Stimulated activated CD4-positive, alpha-beta T cell treated with anti-CD3 and anti-CD28 coated beads, Interleukin-15, amount 100 ng/mL, for 48 hours (primary cell): ENCODE measurements around the gene SEPTIN12.
A peak's percentile ranks its signal among the peaks of the same experiment; 100 is the strongest.
"Not testable (repeated sequence)": the region's sequence is repeated elsewhere in the genome, so short reads cannot be mapped to it uniquely, and the experiment has no call there.

Experiments
- DNase-seq, 2 donors: peaks; one replicate each; pipeline ENCODE4 v3.0.0-alpha.2; 2020; ENCODE audit warnings: low read depth in 2 of 2

SEPTIN12 gene

GRCh38 chr16:4784444-4784987 is 3.6 kb downstream of the SEPTIN12 start:
- not testable (repeated sequence) for DNase-seq

- DNase-seq = no peak
These were observed 4.2 kb downstream of the SEPTIN12 start for GRCh38 chr16:4783951-4784336.

GRCh38 chr16:4783251-4783950 is 4.7 kb downstream of the SEPTIN12 start:
- no peak for DNase-seq

- no peak for DNase-seq
These were observed 7.9 kb downstream of the SEPTIN12 start for GRCh38 chr16:4780235-4780634.

DNA sequence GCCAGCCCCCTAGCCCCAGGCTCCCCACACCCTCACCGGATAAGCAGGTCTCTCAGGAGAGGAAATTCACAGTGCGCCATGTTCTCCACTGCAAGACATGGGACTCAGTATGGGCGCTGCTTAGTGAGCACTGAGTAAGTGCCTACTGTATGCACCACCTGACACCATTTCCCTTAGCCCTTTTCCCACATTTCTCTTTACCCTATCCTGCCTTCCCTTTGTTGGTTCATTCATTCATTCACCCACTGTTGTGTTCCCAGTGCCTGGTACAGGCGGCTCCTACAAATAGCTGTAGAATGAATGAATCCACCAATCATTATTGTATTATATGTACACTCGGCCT is 10.1 kb downstream of the SEPTIN12 start:
- no peak for DNase-seq

DNA sequence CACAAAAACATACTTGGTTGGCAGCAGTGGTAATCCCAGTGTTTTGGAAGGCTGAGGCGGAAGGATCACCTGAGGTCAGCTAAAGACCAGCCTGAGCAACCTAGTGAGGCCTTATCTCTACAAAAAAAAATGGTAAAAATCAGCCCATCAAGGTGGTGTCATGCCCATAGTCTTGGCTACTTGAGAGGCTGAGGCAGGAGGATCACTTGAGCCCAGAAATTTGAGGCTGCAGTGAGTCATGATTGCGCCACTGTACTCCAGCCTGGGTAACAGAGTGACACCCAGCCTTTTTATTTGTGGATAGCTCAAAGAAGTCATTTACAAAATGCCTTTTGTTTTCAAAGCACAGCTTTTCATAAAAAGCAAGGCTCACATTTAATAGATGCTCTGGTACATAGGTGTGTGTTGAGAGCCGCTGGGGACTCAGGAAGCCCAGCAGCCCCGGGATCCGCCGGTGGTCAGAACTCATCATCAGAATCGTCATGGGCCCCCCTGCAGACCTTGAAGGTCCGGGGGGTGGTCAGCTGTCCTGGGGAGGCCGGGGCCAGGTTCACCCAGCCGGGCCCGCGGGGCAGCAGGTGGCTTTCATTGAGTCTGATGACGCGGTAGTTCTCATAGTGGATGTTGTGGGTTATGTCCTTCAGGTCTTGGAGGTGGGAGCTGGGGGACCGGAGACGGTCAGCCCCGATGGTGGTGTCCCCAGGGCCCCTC is 10.7 kb downstream of the SEPTIN12 start:
- no peak for DNase-seq

GRCh38 chr16:4776141-4776705 is 11.9 kb downstream of the SEPTIN12 start:
- DNase-seq = no peak

- no peak for DNase-seq
These were observed 13.1 kb downstream of the SEPTIN12 start for GRCh38 chr16:4775005-4775404.

DNA sequence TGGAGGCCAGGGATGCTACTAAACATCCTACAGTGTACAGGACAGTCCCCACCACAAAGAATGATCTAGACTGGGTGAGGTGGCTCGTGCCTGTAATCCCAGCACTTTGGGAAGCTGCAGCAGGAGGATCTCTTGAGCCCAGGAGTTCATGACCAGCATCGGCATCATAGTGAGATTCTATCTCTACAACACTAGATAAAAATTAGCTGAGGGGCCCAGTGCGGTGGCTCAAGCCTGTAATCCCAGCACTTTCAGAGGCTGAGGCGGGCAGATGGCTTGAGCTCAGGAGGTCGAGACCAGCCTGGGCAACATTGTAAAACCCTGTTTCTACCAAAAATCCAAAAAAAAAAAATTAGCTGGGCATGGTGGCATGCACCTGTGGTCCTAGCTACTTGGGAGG is 15.8 kb downstream of the SEPTIN12 start:
- DNase-seq = no peak

DNA sequence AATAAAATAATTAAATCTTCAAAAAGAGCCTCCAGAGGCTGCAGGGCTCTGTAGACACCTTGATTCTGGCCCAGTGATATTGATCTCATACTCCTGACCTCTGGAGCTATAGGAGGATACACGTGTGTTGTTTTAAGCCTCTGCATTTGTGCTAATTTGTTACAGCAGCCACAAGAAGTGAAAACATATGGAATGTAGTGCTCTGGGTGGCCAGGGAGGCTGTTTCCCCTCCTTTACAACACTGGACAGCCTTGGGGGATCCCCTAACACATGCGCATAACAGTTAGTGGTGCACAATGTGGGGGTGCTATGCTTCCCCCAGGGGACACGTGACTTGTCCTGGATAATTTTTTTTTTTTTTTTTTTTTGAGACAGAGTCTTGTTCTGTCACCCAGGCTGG is 16.5 kb downstream of the SEPTIN12 start:
- DNase-seq = no peak

DNA sequence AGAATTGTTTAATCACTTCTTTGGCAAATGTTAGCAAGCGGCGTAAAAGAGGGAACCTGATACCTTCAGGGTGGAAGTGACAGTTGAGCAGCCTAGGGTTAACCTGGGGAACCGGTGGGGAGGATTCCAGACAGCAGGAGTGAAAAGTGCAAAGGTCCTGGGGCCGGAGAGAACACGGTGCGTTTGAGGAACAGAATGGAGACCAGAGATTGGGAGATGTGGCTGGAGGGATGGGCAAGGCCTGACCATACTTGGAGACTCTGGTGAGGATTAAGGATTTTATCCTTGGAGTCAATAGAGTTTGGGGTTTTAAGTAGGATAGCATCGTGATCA is 18.9 kb downstream of the SEPTIN12 start:
- no peak for DNase-seq

DNA sequence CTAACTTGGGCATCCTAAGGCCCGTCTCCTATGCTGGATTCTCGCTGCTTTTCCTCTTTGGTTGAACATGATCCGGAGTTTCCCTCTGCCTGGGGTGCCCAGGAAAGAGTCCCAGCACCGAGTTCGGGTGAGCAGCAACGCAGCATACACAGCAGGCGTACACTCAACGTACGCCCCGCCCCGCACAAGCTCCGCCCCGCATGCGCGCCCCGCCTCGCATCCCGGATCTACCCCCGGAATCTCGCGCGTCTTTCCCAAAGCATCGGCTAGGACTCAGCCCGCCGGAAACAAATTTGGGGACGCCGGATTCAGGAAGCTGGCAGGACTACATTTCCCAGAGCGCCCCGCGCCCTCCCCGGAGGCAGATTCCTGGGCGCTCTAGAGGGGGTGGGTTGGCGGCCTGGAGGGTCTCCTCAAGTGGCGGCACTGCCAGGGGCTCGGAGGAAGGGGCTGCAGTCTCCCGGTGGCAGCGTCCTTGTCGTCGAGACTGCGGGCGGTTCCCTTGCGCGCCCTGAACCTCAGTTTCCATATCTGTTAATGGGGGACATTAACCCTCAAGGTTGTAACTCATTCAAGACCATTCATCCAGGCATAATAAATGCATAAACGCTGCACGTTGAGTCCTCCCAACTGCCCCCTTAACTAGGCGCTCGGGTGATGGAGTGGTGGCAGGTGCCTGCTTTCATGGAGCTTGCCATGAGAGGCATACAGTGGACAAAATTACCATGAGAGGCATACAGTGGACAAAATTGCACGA is 19.4 kb downstream of the SEPTIN12 start:
- DNase-seq = peak; percentile 85 to 88

DNA sequence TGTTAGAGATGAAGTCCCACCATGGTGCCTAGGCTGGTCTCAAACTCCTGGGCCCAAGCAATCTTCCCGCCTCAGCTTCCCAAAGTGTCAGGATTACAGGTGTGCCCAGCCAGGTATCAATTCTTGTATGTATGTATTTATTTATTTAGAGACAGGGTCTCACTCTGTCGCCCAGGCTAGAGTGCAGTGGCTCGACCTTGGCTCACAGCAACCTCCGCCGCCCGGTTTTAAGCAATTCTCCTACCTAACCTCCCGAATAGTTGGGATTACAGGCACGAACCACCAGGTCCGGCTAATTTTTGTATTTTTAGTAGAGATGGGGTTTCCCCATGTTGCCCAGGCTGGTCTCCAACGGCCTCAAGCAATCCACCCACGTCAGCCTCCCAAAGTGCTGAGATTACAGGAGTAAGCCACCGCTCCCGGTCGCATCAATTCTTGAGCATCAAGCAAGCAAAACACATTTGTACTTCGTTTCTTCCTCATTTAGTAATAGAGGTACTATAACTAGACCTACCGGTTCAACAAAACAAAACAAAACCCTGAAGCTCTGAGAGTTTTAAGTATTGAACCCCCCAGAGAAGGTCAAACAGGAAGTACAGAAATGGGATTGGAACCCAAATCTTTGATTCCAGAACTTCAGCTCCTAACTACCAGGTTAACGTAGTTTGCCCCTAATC is 20.1 kb downstream of the SEPTIN12 start:
- no peak for DNase-seq

GRCh38 chr16:4766875-4767628 is 21.1 kb downstream of the SEPTIN12 start, which contains the start of gene ZNF500:
Gene ZNF500 (minus strand): TSS chr16:4767162. CDS start chr16:4765978, 1,184 bp downstream.
- peak; percentile 90 to 97 for DNase-seq

- DNase-seq = no peak
These were observed 22.4 kb downstream of the SEPTIN12 start for GRCh38 chr16:4765511-4766474.

- no peak for DNase-seq
These were observed 24.4 kb downstream of the SEPTIN12 start for GRCh38 chr16:4763791-4764190.

GRCh38 chr16:4762205-4762604 is 25.9 kb downstream of the SEPTIN12 start:
- DNase-seq = no peak

GRCh38 chr16:4760221-4760910 is 27.8 kb downstream of the SEPTIN12 start:
- DNase-seq = no peak

- no peak for DNase-seq
These were observed 32.5 kb downstream of the SEPTIN12 start for GRCh38 chr16:4755687-4756086.
